Chondrocyte (in vitro differentiated cells): ENCODE results near the gene ENTR1. TPM values are rescaled to one million over a fixed set of nuclear protein-coding genes. Genes with fewer than 3 reads are reported as not detected.
"Not testable (repeated sequence)": the region's sequence is repeated elsewhere in the genome, so short reads cannot be mapped to it uniquely, and the experiment has no call there.

Experiments
- DNase-seq: peaks from one replicate; pipeline ENCODE4 v3.0.0; 2021; ENCODE audit warnings: mixed read lengths, low spot score
- H3K27ac Mint-ChIP-seq: one replicate; pipeline ENCODE4 v1.8.0; 2021; ENCODE audit warnings: mild to moderate bottlenecking, moderate library complexity, mixed read lengths; ENCODE audit not compliant: unreplicated experiment
- H3K27me3 Mint-ChIP-seq: 2 replicates; pipeline ENCODE4 v1.8.0; 2021; ENCODE audit warnings: low read depth, mixed read lengths
- H3K36me3 Mint-ChIP-seq: 2 replicates; pipeline ENCODE4 v1.8.0; 2021; ENCODE audit warnings: low read depth, mixed read lengths
- H3K4me1 Mint-ChIP-seq: 2 replicates; pipeline ENCODE4 v1.8.0; 2021; ENCODE audit warnings: low read depth, mild to moderate bottlenecking, mixed read lengths
- H3K4me3 Mint-ChIP-seq: one replicate; pipeline ENCODE4 v1.8.0; 2021; ENCODE audit warnings: mild to moderate bottlenecking, moderate library complexity, mixed read lengths; ENCODE audit not compliant: unreplicated experiment
- H3K9me3 Mint-ChIP-seq: 2 replicates; pipeline ENCODE4 v1.8.0; 2021; ENCODE audit warnings: low read depth, mixed read lengths
- total RNA-seq: library from RNA; stranded (reverse); gene quantifications from 3 replicates; pipeline ENCODE4 v1.2.1, GENCODE V29; 2021
- TF ChIP-seq, protein P1 (sequence below): fragments of 200-600 bp; sonication (generic); IDR thresholded peaks from 2 replicates; pipeline ENCODE4 v1.5.0; 2021; ENCODE audit warnings: antibody characterized with exemption, mild to moderate bottlenecking, moderate library complexity

Gene ENTR1
- total RNA-seq, 1 donor from 2014 or later = 49.6 TPM

DNA sequence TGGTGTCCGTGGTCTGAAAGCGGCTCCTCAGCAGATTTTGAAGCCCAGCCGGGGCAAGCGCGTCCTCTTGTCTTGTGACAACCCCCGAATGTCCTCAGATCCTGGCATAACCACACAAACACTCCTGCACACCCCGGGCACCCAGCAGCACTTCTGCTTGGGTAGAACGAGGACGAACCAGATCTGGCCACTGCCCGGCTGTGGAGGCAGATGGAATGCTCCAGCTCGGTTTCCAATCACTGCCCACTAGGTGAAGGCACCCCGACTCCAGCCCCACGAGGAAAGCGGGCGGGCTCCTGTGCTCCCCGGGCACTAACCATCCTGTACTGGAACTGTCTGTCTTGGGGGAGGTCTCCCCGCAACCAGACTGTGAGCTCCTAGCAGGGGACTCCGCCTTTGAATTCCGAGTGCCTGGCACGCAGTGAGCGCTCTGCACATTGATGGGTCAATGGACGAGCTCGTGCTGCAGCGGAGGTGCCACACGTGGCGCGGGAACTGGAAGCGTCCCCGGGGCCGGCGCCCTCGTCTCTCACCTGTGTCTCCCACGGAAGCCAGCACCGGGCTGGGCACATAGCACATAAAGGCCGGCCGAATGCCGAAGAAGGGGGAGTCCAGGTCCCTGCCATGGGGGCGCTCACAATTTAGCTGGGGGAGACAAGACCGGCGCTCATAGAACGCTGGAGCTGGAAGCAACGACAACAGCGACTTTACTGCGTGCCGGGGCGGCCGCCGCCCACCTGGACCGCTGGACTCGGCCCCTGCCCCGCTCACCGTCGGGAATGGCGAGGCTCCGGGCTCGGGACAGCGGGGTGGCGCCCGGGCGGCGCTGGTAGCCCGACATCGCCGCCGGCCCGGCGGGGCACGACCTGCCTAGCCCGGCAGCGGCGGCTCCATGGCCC lies 608 bp downstream of the ENTR1 start:
- Mint-ChIP-seq H3K27me3 (no peaks in the 10 kb centered on the region), H3K9me3 (no peaks in the 10 kb centered on the region), H3K4me3 (peak overlapping the region; percentile 89), H3K36me3 (peaks cover 27% of the 10 kb centered on the region), H3K4me1 (peaks cover 33% of the 10 kb centered on the region), H3K27ac (peak overlapping the region; percentile 88)
- peak; percentile 89 for DNase-seq
- TF ChIP-seq, protein P1, sequence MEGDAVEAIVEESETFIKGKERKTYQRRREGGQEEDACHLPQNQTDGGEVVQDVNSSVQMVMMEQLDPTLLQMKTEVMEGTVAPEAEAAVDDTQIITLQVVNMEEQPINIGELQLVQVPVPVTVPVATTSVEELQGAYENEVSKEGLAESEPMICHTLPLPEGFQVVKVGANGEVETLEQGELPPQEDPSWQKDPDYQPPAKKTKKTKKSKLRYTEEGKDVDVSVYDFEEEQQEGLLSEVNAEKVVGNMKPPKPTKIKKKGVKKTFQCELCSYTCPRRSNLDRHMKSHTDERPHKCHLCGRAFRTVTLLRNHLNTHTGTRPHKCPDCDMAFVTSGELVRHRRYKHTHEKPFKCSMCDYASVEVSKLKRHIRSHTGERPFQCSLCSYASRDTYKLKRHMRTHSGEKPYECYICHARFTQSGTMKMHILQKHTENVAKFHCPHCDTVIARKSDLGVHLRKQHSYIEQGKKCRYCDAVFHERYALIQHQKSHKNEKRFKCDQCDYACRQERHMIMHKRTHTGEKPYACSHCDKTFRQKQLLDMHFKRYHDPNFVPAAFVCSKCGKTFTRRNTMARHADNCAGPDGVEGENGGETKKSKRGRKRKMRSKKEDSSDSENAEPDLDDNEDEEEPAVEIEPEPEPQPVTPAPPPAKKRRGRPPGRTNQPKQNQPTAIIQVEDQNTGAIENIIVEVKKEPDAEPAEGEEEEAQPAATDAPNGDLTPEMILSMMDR = no peak

DNA sequence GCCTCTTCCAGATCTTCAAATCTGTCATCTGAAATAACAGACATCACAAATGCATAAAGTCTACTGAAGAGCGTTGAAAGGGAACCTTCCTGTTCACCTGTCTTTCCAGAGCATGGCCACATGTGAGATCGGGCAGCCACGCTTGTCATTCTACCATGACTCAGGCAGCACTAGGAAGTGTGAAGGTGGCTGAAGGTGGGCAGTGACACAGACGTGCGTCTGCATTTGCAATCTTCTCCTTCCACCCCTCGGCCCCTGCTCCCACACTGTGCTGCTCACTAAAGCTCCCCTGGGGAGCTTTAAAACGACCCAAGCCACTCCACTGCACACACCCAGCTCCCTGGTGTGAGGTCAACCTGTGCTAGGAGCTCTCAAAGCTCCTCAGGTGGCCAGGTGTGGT lies 2.5 kb downstream of the ENTR1 start:
- peaks cover 20% of the 10 kb centered on the region for H3K36me3 Mint-ChIP-seq
- no peak overlapping the region for H3K27ac Mint-ChIP-seq
- H3K27me3 Mint-ChIP-seq = no peaks in the 10 kb centered on the region
- no peak overlapping the region for H3K4me3 Mint-ChIP-seq
- no peak for DNase-seq
- H3K9me3 Mint-ChIP-seq = no peaks in the 10 kb centered on the region
- TF ChIP-seq, protein P1 = no peak
- peaks cover 30% of the 10 kb centered on the region for H3K4me1 Mint-ChIP-seq

DNA sequence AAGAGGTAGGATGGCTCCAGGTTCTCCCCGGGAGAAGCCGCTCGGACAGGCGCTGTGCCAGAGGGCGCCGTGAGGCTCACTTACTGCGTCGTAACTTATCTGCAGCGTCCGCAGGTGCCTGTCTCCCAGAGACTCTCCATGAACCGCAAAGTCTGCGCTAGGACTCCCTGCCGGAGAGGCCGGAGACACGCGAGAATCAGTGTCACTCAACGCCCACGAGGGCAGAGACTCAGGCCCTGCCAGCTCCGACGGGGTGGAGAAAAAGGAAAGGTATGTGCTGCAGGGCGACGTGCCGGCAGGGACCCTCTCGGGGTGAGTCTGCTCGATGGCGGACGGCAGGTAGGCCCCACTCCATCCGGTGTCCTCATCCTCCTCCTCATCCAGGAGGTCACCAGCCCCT lies 3.4 kb downstream of the ENTR1 start:
- not testable (repeated sequence) for H3K27ac Mint-ChIP-seq, H3K27me3 Mint-ChIP-seq, H3K9me3 Mint-ChIP-seq, H3K4me3 Mint-ChIP-seq
- Mint-ChIP-seq H3K36me3 (peaks cover 22% of the 10 kb centered on the region), H3K4me1 (peaks cover 27% of the 10 kb centered on the region)
- DNase-seq = peak; percentile 89

DNA sequence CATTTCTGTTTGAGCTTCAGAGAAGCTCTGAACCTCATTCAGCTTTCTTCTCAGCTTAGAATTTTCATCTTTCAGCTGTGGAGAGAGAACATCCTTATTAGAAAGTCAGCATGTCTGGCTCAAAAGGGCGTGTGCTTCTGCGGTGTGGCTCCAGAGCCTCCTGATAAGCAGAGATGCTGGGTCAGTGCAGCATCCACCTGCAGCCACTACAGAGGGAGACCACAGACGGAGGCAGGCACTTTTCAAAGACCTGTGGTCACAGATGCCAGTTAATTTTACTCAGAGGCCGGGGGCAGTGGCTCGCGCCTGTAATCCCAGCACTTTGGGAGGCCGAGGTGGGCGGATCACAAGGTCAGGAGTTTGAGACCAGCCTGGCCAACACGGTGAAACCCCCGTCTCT lies 4.5 kb downstream of the ENTR1 start:
- DNase-seq, H3K9me3 Mint-ChIP-seq, H3K4me3 Mint-ChIP-seq, H3K27ac Mint-ChIP-seq, H3K27me3 Mint-ChIP-seq: not testable (repeated sequence)
- Mint-ChIP-seq H3K36me3 (peaks cover 22% of the 10 kb centered on the region), H3K4me1 (peaks cover 15% of the 10 kb centered on the region)

DNA sequence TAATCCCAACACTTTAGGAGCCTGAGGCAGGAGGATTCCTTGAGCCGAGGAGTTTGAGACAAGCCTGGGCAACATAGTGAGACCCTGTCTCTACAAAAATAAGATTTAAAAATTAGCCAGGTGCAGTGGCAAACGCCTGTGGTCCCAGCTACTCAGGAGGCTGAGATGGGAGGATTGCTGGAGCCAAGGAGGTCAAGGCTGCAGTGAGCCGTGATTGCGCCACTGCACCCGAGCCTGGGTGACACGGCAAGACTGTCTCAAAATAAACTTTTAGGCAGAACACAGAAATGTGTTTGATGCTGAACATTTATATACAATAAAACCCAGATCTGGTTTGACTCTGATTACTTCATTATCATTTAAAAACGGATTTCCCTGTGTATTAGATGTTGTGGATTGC lies 4.9 kb downstream of the ENTR1 start:
- DNase-seq = no peak
- Mint-ChIP-seq H3K4me1 (peaks cover 17% of the 10 kb centered on the region), H3K4me3 (no peak overlapping the region), H3K27me3 (no peaks in the 10 kb centered on the region), H3K27ac (no peak overlapping the region), H3K9me3 (no peaks in the 10 kb centered on the region), H3K36me3 (peaks cover 22% of the 10 kb centered on the region)
- TF ChIP-seq, protein P1 = no peak

DNA sequence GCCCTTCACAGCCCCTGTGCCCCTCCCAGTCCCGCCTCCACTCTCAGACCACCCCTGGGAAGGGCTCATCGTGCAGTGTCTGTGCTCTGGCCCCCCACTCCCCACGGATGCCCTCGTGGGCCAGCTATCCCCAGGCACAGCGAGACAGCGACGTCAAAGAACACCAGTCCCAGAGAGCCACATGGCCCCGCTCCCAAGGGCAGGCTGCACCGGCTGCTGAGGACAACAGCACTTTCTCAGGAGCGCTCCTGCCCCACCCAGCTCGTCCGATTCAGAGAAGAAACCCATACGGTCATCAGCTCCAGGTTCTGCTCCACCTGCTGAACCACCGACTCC lies 5.6 kb downstream of the ENTR1 start:
- Mint-ChIP-seq H3K4me1 (peaks cover 16% of the 10 kb centered on the region), H3K36me3 (peaks cover 22% of the 10 kb centered on the region), H3K9me3 (no peaks in the 10 kb centered on the region), H3K4me3 (no peak overlapping the region), H3K27me3 (no peaks in the 10 kb centered on the region), H3K27ac (no peak overlapping the region)
- peak; percentile 81 for DNase-seq
- TF ChIP-seq, protein P1 = no peak
